Subcutaneous abdominal adipose tissue (tissue), 5 donors: ENCODE measurements around the gene EHD1.

Experiments used
- H3K27ac ChIP-seq: one replicate; pipeline ENCODE4 v1.7.0; 2013; ENCODE audit warnings: low read depth, mild to moderate bottlenecking, inconsistent platforms, low read length, moderate library complexity
- H3K27me3 ChIP-seq, 5 donors: one replicate each; pipeline ENCODE4 v1.7.0; 2013; ENCODE audit warnings: low read length in 5 of 5, inconsistent platforms in 1 of 5; ENCODE audit not compliant: control insufficient read depth in 5 of 5, insufficient read depth in 4 of 5
- H3K36me3 ChIP-seq, 5 donors: one replicate each; pipeline ENCODE4 v1.7.0; 2013; ENCODE audit warnings: low read length in 5 of 5; ENCODE audit not compliant: control insufficient read depth in 5 of 5, insufficient read depth in 5 of 5
- H3K4me1 ChIP-seq, 5 donors: one replicate each; pipeline ENCODE4 v1.7.0; 2013; ENCODE audit warnings: low read length in 5 of 5, mild to moderate bottlenecking in 3 of 5, moderate library complexity in 1 of 5; ENCODE audit not compliant: control insufficient read depth in 5 of 5, insufficient read depth in 5 of 5
- H3K4me3 ChIP-seq, 5 donors: one replicate each; pipeline ENCODE4 v1.7.0; 2013; ENCODE audit warnings: low read length in 5 of 5, low read depth in 1 of 5
- H3K9ac ChIP-seq, 5 donors: one replicate each; pipeline ENCODE4 v1.7.0; 2013; ENCODE audit warnings: low read length in 5 of 5, mild to moderate bottlenecking in 4 of 5, moderate library complexity in 3 of 5
- H3K9me3 ChIP-seq, 5 donors: one replicate each; pipeline ENCODE4 v1.7.0; 2013; ENCODE audit warnings: low read length in 5 of 5; ENCODE audit not compliant: control insufficient read depth in 5 of 5
- donor health status: healthy.
- donor health status: healthy.
- donor health status: healthy.
- donor health status: healthy.
- donor health status: healthy.

EHD1 gene

DNA sequence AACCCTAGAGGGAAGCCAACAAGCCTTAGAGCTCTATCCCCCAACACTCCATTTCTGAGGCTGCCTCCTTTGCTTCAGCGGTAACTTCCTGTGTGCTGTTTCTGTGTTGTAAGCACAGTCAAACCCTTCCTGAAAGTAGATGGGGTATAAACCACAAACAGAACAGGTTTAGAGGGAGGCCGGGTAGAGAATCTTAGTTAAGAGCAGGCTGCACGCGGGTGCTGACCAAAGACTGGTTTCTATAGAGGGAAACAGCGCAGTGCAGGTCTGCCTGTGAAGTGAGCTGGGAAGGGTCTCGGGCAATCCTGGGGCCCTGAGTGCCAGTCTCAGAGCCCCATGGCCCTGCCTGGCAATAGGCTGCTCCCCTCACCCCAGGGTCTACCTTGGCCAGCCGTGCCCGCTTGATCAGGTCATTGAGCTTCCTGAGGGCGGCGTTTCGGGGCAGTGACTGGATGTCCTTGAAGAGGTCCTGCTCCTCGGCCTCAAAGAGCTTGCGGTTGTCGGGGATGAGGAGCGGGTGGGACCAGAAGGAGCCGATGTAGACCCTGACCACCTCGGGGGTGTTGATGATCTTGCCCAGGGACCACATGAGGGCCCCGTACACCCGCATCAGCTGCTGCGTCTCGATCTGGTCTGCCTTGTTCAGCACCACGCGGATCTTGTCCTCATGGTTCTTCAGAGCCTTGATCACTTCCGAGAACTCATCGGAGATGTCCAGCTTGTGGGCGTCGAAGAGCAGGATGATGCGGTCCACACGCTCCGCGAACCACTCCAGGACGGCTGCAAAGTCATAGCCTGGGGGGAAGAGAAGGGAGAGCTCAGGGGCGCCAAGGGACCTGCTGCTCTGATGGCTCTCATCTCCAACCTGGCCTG is 18.6 kb downstream of the EHD1 start:
- Histone ChIP-seq H3K27me3 (peaks cover 0 to 2% (median 0%) of the 10 kb centered on the region in 5 donors), H3K4me3 (no peak overlapping the region), H3K27ac (peak overlapping the region; percentile 40), H3K9ac (no peak overlapping the region), H3K9me3 (no peaks in the 10 kb centered on the region), H3K4me1 (peaks cover 29 to 87% (median 73%) of the 10 kb centered on the region in 5 donors), H3K36me3 (peaks cover 0 to 44% (median 31%) of the 10 kb centered on the region in 5 donors)

DNA sequence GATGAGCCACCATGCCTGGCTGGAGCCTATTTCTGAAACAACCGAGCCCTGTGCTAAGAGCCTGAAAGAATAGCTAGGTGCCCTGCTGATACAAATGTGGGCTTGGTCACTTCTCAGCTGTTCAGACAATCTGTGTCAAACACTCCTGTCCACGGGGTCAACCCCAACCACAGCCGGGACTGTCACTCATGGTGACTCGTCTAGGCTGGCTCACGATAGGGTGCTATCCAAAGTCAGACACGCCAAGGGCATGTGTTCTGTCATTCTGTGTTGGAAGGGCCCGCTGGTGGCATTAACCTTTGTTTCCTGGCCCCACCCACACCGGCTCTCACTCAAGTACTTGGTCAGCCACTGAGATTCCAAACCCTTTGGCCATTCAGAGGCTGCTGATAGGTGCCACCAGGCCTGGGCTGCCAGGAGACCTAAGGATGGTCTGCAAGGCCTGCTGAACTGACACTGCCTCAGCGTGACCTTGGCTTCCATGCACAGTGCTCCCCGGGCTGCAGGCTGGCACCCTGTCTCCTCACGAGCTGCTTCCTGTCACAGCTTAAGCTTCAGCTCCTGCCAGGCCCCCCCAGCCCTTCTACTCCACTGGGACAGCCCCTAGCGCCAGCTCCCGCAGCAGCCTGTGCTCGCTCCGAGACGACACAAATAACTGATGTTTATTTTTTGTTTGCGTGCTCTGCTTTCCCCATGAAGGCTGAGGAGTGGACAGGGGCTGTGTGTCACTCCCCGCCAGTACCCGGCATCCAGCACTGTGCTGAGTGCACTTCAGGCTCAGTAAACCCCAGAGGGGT is 19.8 kb downstream of the EHD1 start:
- Histone ChIP-seq H3K4me1 (peaks cover 28 to 87% (median 73%) of the 10 kb centered on the region in 5 donors), H3K27me3 (peaks cover 0 to 2% (median 0%) of the 10 kb centered on the region in 5 donors), H3K4me3 (no peak overlapping the region), H3K27ac (peak overlapping the region; percentile 40), H3K9me3 (no peaks in the 10 kb centered on the region), H3K36me3 (peaks cover 0 to 55% (median 42%) of the 10 kb centered on the region in 5 donors), H3K9ac (peak overlapping the region in 1 of 5 donors; percentile 23)

DNA sequence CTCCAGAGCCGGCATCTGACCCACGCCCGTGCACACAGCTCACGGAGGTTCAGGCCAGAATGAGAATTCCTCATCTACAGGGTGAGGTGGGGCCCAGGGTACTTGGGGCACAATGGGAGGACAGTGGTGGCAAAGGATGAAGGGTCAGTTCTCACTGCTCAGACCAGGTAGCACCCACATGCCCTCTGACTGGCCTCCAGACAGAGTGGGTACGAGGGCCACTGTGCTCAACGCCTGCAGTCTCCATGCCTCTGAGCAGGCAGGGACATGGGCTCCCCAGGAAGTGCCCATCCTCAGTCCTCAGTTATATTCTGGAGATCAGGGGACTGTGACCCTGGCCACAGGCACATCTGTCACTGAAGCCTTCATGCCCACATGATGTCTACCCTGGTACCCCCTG is 20.9 kb downstream of the EHD1 start:
- Histone ChIP-seq H3K4me1 (peaks cover 26 to 87% (median 73%) of the 10 kb centered on the region in 5 donors), H3K9ac (no peak overlapping the region), H3K9me3 (no peaks in the 10 kb centered on the region), H3K27me3 (peaks cover 0 to 2% (median 0%) of the 10 kb centered on the region in 5 donors), H3K4me3 (no peak overlapping the region), H3K27ac (peak overlapping the region; percentile 40), H3K36me3 (peaks cover 0 to 65% (median 45%) of the 10 kb centered on the region in 5 donors)

DNA sequence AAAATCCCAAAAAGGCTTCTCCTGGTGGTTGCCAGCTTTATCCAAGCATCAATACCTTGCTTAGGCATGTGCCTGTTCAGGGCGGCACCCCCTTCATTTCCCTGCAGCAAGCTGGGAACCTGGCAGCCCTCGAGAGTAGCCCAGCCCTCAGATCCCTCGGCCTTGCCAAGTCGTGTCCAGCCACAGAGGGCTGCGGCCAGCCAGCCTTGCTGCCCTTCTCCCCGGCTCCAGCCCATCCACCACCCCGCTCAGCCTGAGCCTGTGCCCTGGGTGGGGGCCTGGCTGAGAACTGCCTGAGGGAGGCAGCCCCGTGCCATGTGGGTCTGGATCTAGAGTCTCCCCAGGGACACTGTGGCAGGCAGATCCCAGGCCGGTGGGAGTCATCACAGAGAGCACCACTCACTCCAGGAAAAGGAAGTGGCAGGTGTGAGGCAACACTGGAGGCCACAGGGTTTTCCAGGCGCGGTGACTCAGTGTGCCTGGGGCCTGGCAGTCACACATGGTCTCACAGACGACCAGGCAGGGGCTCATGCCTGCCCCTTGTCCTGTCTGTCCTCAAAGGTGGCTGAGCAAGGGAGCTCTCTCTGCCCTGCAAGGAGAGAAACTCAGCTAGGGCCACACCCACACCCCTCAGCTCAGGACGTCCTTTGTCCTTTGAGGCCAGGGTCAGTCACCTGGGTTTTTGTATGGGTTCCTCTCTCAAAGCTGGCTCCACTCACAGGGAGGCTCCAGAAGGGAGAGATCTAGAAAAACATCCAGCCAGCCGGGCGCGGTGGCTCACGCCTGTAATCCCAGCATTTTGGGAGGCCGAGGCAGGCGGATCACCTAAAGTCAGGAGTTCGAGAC is 21.8 kb downstream of the EHD1 start:
- H3K9me3 ChIP-seq, result no peaks in the 10 kb centered on the region
- peaks cover 0 to 2% (median 0%) of the 10 kb centered on the region in 5 donors for H3K27me3 ChIP-seq
- H3K9ac ChIP-seq, result peak overlapping the region in 2 of 5 donors; percentile 28 to 30
- H3K4me3 ChIP-seq, result peak overlapping the region in 1 of 5 donors; percentile 11
- peaks cover 0 to 73% (median 54%) of the 10 kb centered on the region in 5 donors for H3K36me3 ChIP-seq
- H3K4me1 ChIP-seq, result peaks cover 20 to 87% (median 78%) of the 10 kb centered on the region in 5 donors
- H3K27ac ChIP-seq, result peak overlapping the region; percentile 83

DNA sequence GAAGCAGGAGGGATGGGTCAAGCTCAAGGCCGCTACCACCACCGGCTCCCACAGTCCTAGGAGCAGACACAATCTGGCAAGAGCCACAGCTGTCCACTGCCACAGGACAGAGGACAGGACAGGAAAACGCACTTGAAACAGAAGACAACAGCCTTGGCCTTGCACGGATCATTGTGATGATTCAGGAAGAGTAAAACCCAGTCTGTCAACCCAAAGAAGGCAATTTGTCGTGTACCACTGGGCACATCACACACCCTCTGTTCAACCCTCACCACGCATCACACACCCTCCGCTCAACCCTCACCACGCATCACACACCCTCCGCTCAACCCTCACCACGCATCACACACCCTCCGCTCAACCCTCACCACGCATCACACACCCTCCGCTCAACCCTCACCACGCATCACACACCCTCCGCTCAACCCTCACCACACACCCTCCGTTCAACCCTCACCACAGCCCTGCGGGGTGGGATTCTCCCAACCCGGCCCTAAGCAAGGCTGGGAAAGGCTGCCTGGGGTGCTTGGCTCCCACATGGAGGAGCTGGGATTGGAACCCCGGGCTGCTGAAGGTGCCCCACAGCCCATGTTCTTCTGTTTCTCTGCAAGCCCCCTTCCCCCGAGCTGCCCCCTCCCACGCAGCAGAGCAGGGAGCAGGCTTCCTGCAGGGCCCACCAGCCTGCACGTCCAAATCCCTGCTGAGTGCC is 22.7 kb downstream of the EHD1 start:
- Histone ChIP-seq H3K4me1 (peaks cover 19 to 89% (median 79%) of the 10 kb centered on the region in 5 donors), H3K9ac (peak overlapping the region in 2 of 5 donors; percentile 28 to 35), H3K27me3 (peaks cover 0 to 2% (median 0%) of the 10 kb centered on the region in 5 donors), H3K9me3 (no peaks in the 10 kb centered on the region), H3K4me3 (peak overlapping the region in 3 of 5 donors; percentile 12 to 24 (median 13)), H3K27ac (peak overlapping the region; percentile 83), H3K36me3 (peaks cover 0 to 77% (median 56%) of the 10 kb centered on the region in 5 donors)

DNA sequence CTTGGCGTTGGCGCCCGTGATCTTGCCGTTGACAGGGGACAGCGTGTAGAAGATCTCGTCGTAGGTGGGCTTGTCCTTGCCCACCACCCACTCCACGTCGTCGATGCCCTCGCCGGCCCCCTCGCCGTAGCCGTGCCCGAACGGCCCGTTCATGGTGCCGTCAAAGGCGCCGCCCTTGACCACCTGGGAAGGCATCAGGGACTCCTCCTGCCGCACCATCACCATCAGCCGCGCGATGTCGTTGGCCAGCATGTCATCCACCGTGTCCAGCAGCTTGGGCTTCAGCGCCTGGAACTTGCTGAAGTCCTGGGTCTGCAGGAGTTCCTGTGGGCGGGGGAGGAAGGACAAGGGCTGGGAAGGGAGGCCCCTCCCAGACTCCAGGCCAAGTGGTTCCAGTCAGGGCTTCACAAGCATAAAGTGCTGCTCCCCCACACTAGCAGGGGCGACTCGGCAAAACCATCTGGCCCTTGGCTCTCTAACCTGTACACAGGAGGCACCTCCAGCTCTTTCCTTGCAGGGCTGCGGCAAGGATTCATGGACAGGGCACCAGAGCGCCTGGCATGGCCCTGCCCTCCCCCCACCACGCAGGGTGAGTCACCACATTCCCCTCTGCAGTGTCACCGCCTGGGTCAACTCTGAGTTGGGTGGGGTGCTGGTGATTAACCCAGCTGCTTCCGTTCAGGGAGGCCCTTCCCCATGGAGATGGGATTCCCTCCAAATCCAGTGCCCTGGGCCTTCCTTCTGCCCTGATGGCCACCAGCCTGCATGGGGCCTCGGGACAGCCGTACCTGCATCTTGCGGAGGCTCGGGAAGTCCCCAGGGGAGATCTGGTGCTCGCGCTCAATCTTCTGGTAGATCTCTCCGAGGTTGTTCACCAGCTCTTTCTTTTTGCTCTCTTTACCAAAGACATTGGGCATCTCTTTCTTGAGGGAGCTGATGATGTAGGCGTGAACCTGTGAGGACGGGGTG is 23.6 kb downstream of the EHD1 start:
- H3K9me3 ChIP-seq, result no peaks in the 10 kb centered on the region
- H3K4me3 ChIP-seq, result peak overlapping the region in 3 of 5 donors; percentile 12 to 47 (median 24)
- peaks cover 20 to 90% (median 82%) of the 10 kb centered on the region in 5 donors for H3K4me1 ChIP-seq

DNA sequence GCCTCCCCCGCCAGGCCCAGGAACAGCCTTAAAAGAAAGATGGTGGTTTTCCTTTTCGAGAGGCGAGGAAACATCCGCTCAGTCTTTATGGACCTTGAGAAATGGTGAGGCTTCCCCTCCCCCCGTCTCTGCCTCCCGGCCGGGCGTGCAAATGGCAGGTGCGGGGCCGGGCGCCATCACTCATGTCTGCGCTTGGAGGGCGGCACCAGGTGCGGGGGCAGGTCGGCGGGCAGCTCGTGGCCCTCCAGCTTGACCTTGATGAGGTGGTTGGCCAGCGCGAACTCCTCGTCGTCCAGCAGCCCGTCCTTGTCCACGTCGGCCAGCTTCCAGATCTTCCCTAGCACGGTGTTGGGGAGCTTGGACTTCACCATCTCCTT is 24.3 kb downstream of the EHD1 start:
- Histone ChIP-seq H3K27ac (peak overlapping the region; percentile 83), H3K9me3 (no peaks in the 10 kb centered on the region), H3K9ac (no peak overlapping the region), H3K27me3 (peaks cover 0 to 2% (median 0%) of the 10 kb centered on the region in 5 donors), H3K4me3 (peak overlapping the region in 3 of 5 donors; percentile 12 to 47 (median 24)), H3K36me3 (peaks cover 0 to 65% (median 46%) of the 10 kb centered on the region in 5 donors), H3K4me1 (peaks cover 24 to 90% (median 83%) of the 10 kb centered on the region in 5 donors)

More for the DNA sequence above, 23.6 kb downstream of the EHD1 start:
- Histone ChIP-seq H3K36me3 (peaks cover 0 to 72% (median 52%) of the 10 kb centered on the region in 5 donors), H3K9ac (peak overlapping the region in 1 of 5 donors; percentile 35), H3K27ac (peak overlapping the region; percentile 83), H3K27me3 (peaks cover 0 to 2% (median 0%) of the 10 kb centered on the region in 5 donors)

DNA sequence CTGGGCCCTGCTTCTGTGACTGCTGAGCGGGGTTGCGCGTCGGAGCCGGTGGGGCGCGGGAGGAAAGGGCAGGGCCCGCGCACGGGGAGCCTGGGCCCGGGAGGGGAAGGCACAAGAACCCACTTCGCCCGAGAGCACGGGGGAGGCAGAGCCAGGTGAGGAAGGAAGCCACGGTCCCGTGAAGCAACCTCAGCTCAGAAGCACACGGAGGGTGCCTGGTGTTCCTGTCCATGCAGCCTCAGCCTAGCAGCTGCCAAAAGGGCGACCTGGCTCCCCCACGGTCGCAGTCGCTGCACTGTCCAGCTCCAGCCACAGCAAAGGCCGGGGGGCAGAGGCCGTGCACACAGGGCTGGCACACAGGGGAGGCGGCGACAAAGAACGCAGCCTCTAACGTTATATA is 24.7 kb downstream of the EHD1 start:
- Histone ChIP-seq H3K4me1 (peaks cover 25 to 90% (median 83%) of the 10 kb centered on the region in 5 donors), H3K9me3 (no peaks in the 10 kb centered on the region), H3K27ac (peak overlapping the region; percentile 83), H3K4me3 (no peak overlapping the region), H3K36me3 (peaks cover 0 to 61% (median 41%) of the 10 kb centered on the region in 5 donors), H3K27me3 (peaks cover 0 to 2% (median 0%) of the 10 kb centered on the region in 5 donors), H3K9ac (peak overlapping the region in 2 of 5 donors; percentile 35 to 38)
